H1 (cell line): Measurements from ENCODE around the gene EXTL2.

Source experiments
- EZH2 ChIP-seq: fragments of 200-600 bp; sonication (generic); IDR thresholded peaks from 2 replicates; pipeline ENCODE4 v1.7.1; 2012; ENCODE audit warnings: low read depth, mild to moderate bottlenecking, moderate library complexity, low read length, inconsistent platforms; ENCODE audit not compliant: severe bottlenecking
- SP1 ChIP-seq: IDR thresholded peaks from 2 replicates; pipeline ENCODE4 v1.6.1; 2011; ENCODE audit warnings: low read depth, low read length
- TAF1 ChIP-seq: IDR thresholded peaks from 2 replicates; pipeline ENCODE4 v1.6.1; 2011; ENCODE audit warnings: mild to moderate bottlenecking, low read depth, low read length

DNA sequence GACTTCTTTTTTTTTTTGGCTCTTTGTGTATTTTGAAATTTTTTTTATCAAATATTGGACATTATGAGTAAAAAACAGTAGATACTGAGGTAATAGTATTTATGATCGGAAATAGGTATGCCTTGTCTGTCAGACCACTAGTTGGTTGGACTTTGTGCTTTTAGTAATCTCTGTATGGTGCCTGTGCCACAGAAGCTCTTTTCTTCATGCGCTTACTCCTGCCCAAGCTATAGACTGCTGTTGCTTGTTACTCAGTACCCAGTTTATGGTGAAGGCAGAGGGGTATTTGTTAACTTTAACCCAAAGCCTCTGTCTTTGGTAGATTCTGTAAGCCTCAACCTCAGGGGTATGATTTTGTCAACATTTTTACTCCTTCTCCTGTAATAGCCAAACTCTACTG, 9.9 kb upstream of the EXTL2 start:
- TF ChIP-seq TAF1 (no peak), EZH2 (no peak), SP1 (no peak)
